B cell (primary cell): ENCODE data around the gene CCDC68. TPM values are rescaled to one million over a fixed set of nuclear protein-coding genes. Genes with fewer than 3 reads are reported as not detected.

Experiments used
- ATAC-seq: fragments of 200-7000 bp; cut with Tn5 transposase; one replicate; pipeline ENCODE4 v1.10.0; 2021; ENCODE audit warnings: low read depth, mild to moderate bottlenecking, moderate number of reproducible peaks, moderate library complexity
- CTCF ChIA-PET: fragments of 350-600 bp; sonication (Branson Sonifier 250); formaldehyde crosslinking; loops from one replicate; lab custom pipeline; 2021; ENCODE audit warnings: antibody characterized with exemption, inconsistent platforms; lab: Charles Lee
- POLR2A ChIA-PET: fragments of 350-600 bp; sonication (Branson Sonifier 250); formaldehyde crosslinking; loops from one replicate; lab custom pipeline; 2021; ENCODE audit warnings: antibody characterized with exemption; lab: Charles Lee
- DNase-seq: peaks from one replicate; pipeline ENCODE4 v3.0.0; 2013
- H2AFZ ChIP-seq: 2 replicates; pipeline ENCODE4 v1.6.1; 2012; ENCODE audit warnings: mild to moderate bottlenecking, low read depth, low read length; ENCODE audit not compliant: insufficient read depth, poor library complexity, severe bottlenecking
- H3K27ac ChIP-seq, 2 donors: 1 replicate in 1 of 2; 2 replicates in 1 of 2; pipeline ENCODE4 v1.5.1; 2012 to 2013; ENCODE audit warnings: low read length in 2 of 2, mild to moderate bottlenecking in 2 of 2, moderate library complexity in 1 of 2
- H3K27me3 ChIP-seq, 4 experiments: fragments of 200-600 bp in 1 of 4; sonication (generic) in 1 of 4; replicated peaks in 1 of 4; 1 replicate in 2 of 4; 2 replicates in 2 of 4; pipeline versions ENCODE4 v1.6.1 to v1.7.0; 2013 to 2016; ENCODE audit warnings: low read length in 3 of 4, mild to moderate bottlenecking in 2 of 4, mixed read lengths in 1 of 4, moderate library complexity in 1 of 4; ENCODE audit not compliant: insufficient read depth in 4 of 4, control insufficient read depth in 3 of 4; ENCODE audit errors: control extremely low read depth in 1 of 4
- H3K36me3 ChIP-seq, 2 experiments: replicated peaks in 1 of 2; 1 replicate in 1 of 2; 2 replicates in 1 of 2; pipeline versions ENCODE4 v1.6.1 to v1.7.1; 2013; ENCODE audit warnings: low read length in 1 of 2; ENCODE audit not compliant: insufficient read depth in 2 of 2, control insufficient read depth in 1 of 2; ENCODE audit errors: control extremely low read depth in 1 of 2, extremely low read depth in 1 of 2
- H3K4me1 ChIP-seq, 2 donors: fragments of 200-600 bp in 1 of 2; sonication (generic) in 1 of 2; 1 replicate in 1 of 2; 2 replicates in 1 of 2; pipeline versions ENCODE4 v1.5.1 to v1.6.1; 2013 to 2017; ENCODE audit warnings: low read length in 2 of 2; ENCODE audit not compliant: control insufficient read depth in 2 of 2, insufficient read depth in 2 of 2
- H3K4me2 ChIP-seq: replicated peaks from 2 replicates; pipeline ENCODE3; 2012; ENCODE audit warnings: mild to moderate bottlenecking, low read depth, low read length; ENCODE audit not compliant: poor library complexity, severe bottlenecking
- H3K4me3 ChIP-seq, 5 experiments: fragments of 200-600 bp in 1 of 5; sonication (generic) in 1 of 5; 1 replicate in 3 of 5; 2 replicates in 2 of 5; pipeline versions ENCODE4 v1.5.1 to v1.7.0; 2011 to 2016; ENCODE audit warnings: low read length in 4 of 5, mild to moderate bottlenecking in 4 of 5, low read depth in 2 of 5, control low read depth in 1 of 5, moderate library complexity in 1 of 5; ENCODE audit not compliant: insufficient read depth in 1 of 5; ENCODE audit errors: control extremely low read depth in 1 of 5, extremely low read depth in 1 of 5
- H3K79me2 ChIP-seq: fragments of 200-600 bp; sonication (generic); one replicate; pipeline ENCODE4 v1.6.0; 2016; ENCODE audit warnings: low read length; ENCODE audit not compliant: control insufficient read depth, insufficient read depth
- H3K9ac ChIP-seq: fragments of 200-600 bp; sonication (generic); 2 replicates; pipeline ENCODE4 v1.6.1; 2017; ENCODE audit warnings: mild to moderate bottlenecking, low read length, moderate library complexity
- H3K9me3 ChIP-seq, 3 donors: one replicate each; pipeline versions ENCODE4 v1.6.1 to v1.7.1; 2013; ENCODE audit warnings: low read length in 2 of 3; ENCODE audit not compliant: control insufficient read depth in 2 of 3, insufficient read depth in 1 of 3; ENCODE audit errors: control extremely low read depth in 1 of 3
- H4K20me1 ChIP-seq: 2 replicates; pipeline ENCODE4 v1.6.0; 2012; ENCODE audit warnings: mild to moderate bottlenecking, low read length; ENCODE audit not compliant: insufficient read depth, control insufficient read depth, poor library complexity, severe bottlenecking
- H3K27ac Mint-ChIP-seq: one replicate; pipeline ENCODE4 v1.8.0; 2021; ENCODE audit warnings: mixed read lengths
- H3K27me3 Mint-ChIP-seq: one replicate; pipeline ENCODE4 v1.8.0; 2021; ENCODE audit warnings: mixed read lengths
- H3K4me1 Mint-ChIP-seq: one replicate; pipeline ENCODE4 v1.8.0; 2021; ENCODE audit warnings: mixed read lengths
- H3K4me3 Mint-ChIP-seq: one replicate; pipeline ENCODE4 v1.8.0; 2021; ENCODE audit warnings: mixed read lengths
- H3K9me3 Mint-ChIP-seq: one replicate; pipeline ENCODE4 v1.8.0; 2022; ENCODE audit warnings: mixed read lengths; ENCODE audit not compliant: insufficient read depth
- CTCF ChIP-seq: fragments of 200-600 bp; IDR thresholded peaks from one replicate; pipeline ENCODE4 v1.8.0; 2022; ENCODE audit warnings: antibody characterized with exemption, mild to moderate bottlenecking
- EZH2 ChIP-seq: IDR thresholded peaks from 2 replicates; pipeline ENCODE4 v1.6.1; 2012; ENCODE audit warnings: borderline replicate concordance, low read depth, mild to moderate bottlenecking, moderate library complexity, low read length; ENCODE audit not compliant: insufficient read depth, poor library complexity, severe bottlenecking
- WGBS: methylation state at CpG from one replicate; pipeline ENCODE4 v1.1.5; 2013; ENCODE audit warnings: missing lambda C conversion rate; ENCODE audit not compliant: insufficient coverage; 5-methylcytosine and 5-hydroxymethylcytosine counted together
- intact Hi-C: fragments of 100-400 bp; cut with micrococcal nuclease; formaldehyde crosslinking; loops from one replicate; pipeline ENCODE4 v1.10.0; 2022
- polyA plus RNA-seq: library from polyadenylated mRNA; depleted of rRNA; stranded (reverse); fragments of >200 nt; gene quantifications from 2 replicates; pipeline ENCODE4 v1.2.3, GENCODE V29; 2012
- total RNA-seq, 2 donors: library from RNA; stranded (reverse); fragments of 120-200 nt in 1 of 2; gene quantifications; 1 replicate in 1 of 2; 2 replicates in 1 of 2; pipeline versions ENCODE4 v1.2.3 to v1.2.4, GENCODE V29; 2013 to 2022

The CCDC68 gene
- total and polyA plus RNA-seq, 2 donors (not counting 1 experiment from before 2014, with no cell fraction given), result 0.01 to 0.32 TPM

DNA sequence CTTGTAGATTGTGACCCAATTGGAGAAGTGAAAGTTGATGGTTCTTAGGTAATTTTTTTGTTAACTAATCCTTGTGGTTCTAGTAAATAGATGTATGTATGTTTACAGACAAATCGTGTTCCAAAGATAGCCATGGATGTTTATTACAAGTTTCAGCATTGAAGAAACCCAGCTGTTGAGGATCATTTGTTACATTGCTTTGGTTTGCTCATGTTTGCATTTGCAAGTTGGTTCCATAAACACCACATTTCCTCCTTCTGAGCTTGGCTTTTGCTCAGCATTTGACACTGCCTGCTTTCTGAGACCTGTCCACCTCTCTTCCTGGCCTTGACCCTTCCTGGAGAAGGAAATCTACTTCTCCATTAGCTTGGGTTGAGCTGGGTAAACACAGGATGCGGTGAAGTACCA, 1.8 kb upstream of the CCDC68 start:
- Histone ChIP-seq H3K4me2 (no peak overlapping the region), H3K27me3 (peaks cover 0 to 19% (median 9%) of the 10 kb centered on the region in 4 experiments), H3K27ac (no peak overlapping the region), H3K9me3 (peaks cover 0 to 4% (median 0%) of the 10 kb centered on the region in 3 donors), H4K20me1 (no peaks in the 10 kb centered on the region), H3K4me3 (no peak overlapping the region), H3K9ac (no peak overlapping the region), H3K4me1 (peaks cover 2 to 3% of the 10 kb centered on the region in 2 donors), H2AFZ (no peak overlapping the region), H3K36me3 (no peaks in the 10 kb centered on the region), H3K79me2 (no peaks in the 10 kb centered on the region)
- WGBS, result no CpG with 5 or more reads among the region's 2 CpGs
- Mint-ChIP-seq H3K4me3 (no peak overlapping the region), H3K27me3 (peaks cover 44% of the 10 kb centered on the region), H3K27ac (no peak overlapping the region), H3K9me3 (no peaks in the 10 kb centered on the region), H3K4me1 (peaks cover 16% of the 10 kb centered on the region)
- DNase-seq (no peak), ATAC-seq (no peak)
- ChIA-PET CTCF (no interaction called here), POLR2A (no interaction called here)
- TF ChIP-seq CTCF, result no peak
- intact Hi-C loops, result no loop called here

DNA sequence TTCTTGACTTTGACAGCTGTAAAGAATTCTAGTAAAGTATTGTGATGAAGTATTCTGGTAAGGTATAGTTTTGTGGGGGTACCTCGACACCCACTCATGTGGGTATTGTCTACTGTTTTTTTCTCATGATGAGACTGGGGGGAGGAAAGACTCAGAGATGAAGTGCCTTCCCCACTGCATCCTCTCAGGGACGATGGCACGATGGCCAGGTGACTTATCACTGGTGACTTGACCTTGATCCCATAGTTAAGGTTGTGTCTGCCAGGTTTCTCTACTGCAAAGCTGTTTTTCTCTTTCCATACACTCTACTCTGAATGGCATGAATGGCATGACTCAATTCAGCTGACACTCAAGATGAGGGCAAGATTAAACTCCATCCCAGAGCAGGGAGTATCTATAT, 936 bp upstream of the CCDC68 start:
- DNase-seq, result no peak
- no peak overlapping the region for H3K4me3 ChIP-seq
- H3K27ac Mint-ChIP-seq, result no peak overlapping the region
- H3K4me2 ChIP-seq, result no peak overlapping the region
- CTCF ChIA-PET, result no interaction called here
- no peak overlapping the region for H3K4me3 Mint-ChIP-seq
- peaks cover 2 to 3% of the 10 kb centered on the region in 2 donors for H3K4me1 ChIP-seq
- no peaks in the 10 kb centered on the region for H3K36me3 ChIP-seq
- H3K27me3 Mint-ChIP-seq, result peaks cover 44% of the 10 kb centered on the region
- no peak for TF ChIP-seq EZH2
- TF ChIP-seq CTCF, result no peak
- no peaks in the 10 kb centered on the region for H4K20me1 ChIP-seq
- no peak overlapping the region for H2AFZ ChIP-seq
- H3K9ac ChIP-seq, result no peak overlapping the region
- intact Hi-C loops, result no loop called here
- H3K9me3 ChIP-seq, result peaks cover 0 to 4% (median 0%) of the 10 kb centered on the region in 3 donors
- 100% methylated on average over 2 of the region's 3 CpGs for WGBS
- H3K9me3 Mint-ChIP-seq, result no peaks in the 10 kb centered on the region
- H3K79me2 ChIP-seq, result no peaks in the 10 kb centered on the region
- peaks cover 0 to 19% (median 9%) of the 10 kb centered on the region in 4 experiments for H3K27me3 ChIP-seq
- peaks cover 16% of the 10 kb centered on the region for H3K4me1 Mint-ChIP-seq
- no peak overlapping the region for H3K27ac ChIP-seq
- ATAC-seq, result no peak
- POLR2A ChIA-PET, result no interaction called here
